ENCODE data around the gene LMNA. TPM values are rescaled to one million over a fixed set of nuclear protein-coding genes. Genes with fewer than 3 reads are reported as not detected.

The LMNA gene
- total RNA-seq, 1 experiment from 2014 or later, result 499 TPM

DNA sequence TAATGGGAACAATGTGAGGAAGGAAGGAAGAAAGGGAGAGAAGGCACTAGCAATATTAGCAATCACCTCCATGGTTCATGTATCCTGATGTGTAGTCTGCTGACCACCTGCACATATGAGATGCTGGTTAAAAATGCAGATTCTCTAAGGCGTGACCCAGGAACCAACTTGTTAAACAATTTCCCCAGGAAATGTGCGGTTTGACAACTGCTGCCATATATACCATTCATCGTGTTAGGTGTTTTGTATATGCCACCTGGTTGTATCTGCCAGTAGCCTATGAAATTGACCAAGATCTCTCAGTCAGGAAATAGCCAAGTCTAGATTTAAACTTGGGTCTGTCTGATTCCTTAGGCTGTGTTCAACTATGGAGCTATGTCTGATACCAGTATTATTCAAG lies 43.0 kb downstream of the LMNA start:
- BruUV-seq (replicated peaks), result no TSS peak
- Mint-ChIP-seq H3K36me3 (ENCODE audit: insufficient read depth, unreplicated experiment) (no peaks in the 10 kb centered on the region), H3K27ac (ENCODE audit: unreplicated experiment) (no peak overlapping the region), H3K27me3 (ENCODE audit: unreplicated experiment) (peaks cover 24% of the 10 kb centered on the region), H3K4me1 (ENCODE audit: low read depth, unreplicated experiment) (peaks cover 8% of the 10 kb centered on the region), H3K9me3 (ENCODE audit: low read depth, unreplicated experiment) (no peaks in the 10 kb centered on the region), H3K4me3 (ENCODE audit: low read depth, unreplicated experiment) (no peak overlapping the region)
- no peak for DNase-seq
- CTCF ChIA-PET, result interaction anchor here (0.9 kb wide), 1 partner anchor 68 kb away, joined by 3 read pairs; no protein-coding TSS in a partner anchor
- intact Hi-C loops (cut with micrococcal nuclease; ENCODE audit: unreplicated experiment), result no loop called here
- TF ChIP-seq, protein P1, sequence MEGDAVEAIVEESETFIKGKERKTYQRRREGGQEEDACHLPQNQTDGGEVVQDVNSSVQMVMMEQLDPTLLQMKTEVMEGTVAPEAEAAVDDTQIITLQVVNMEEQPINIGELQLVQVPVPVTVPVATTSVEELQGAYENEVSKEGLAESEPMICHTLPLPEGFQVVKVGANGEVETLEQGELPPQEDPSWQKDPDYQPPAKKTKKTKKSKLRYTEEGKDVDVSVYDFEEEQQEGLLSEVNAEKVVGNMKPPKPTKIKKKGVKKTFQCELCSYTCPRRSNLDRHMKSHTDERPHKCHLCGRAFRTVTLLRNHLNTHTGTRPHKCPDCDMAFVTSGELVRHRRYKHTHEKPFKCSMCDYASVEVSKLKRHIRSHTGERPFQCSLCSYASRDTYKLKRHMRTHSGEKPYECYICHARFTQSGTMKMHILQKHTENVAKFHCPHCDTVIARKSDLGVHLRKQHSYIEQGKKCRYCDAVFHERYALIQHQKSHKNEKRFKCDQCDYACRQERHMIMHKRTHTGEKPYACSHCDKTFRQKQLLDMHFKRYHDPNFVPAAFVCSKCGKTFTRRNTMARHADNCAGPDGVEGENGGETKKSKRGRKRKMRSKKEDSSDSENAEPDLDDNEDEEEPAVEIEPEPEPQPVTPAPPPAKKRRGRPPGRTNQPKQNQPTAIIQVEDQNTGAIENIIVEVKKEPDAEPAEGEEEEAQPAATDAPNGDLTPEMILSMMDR (IDR thresholded peaks at IDR 0.05; ENCODE audit: unreplicated experiment), result no peak

DNA sequence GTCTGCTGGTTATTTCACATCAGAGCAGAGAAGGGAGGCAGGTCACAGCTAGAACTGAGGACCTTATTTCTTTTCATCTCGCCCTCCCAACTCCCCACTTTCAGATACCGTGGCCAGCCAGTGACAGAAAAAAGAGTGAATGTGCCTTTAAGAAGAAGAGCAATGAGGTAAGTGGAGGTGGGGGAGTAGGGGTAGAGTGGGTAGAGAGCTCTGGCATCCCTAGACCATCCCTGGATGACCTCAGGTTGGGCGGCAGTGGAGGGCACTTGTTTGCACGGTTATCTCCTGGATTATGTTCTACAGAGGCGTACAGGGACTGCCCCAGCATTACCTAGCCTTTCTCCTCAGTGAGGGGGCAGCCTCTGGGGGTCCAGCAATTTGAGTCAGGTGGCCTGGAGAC lies 43.5 kb downstream of the LMNA start:
- no peak for DNase-seq
- BruUV-seq (replicated peaks), result no TSS peak
- Mint-ChIP-seq H3K4me1 (ENCODE audit: low read depth, unreplicated experiment) (peaks cover 3% of the 10 kb centered on the region), H3K27ac (ENCODE audit: unreplicated experiment) (no peak overlapping the region), H3K36me3 (ENCODE audit: insufficient read depth, unreplicated experiment) (no peaks in the 10 kb centered on the region), H3K9me3 (ENCODE audit: low read depth, unreplicated experiment) (no peaks in the 10 kb centered on the region), H3K4me3 (ENCODE audit: low read depth, unreplicated experiment) (no peak overlapping the region), H3K27me3 (ENCODE audit: unreplicated experiment) (peaks cover 24% of the 10 kb centered on the region)
- TF ChIP-seq, protein P1 (IDR thresholded peaks at IDR 0.05; ENCODE audit: unreplicated experiment), result no peak
- CTCF ChIA-PET, result interaction anchor here (0.9 kb wide), 1 partner anchor 67 kb away, joined by 3 read pairs; no protein-coding TSS in a partner anchor
- intact Hi-C loops (cut with micrococcal nuclease; ENCODE audit: unreplicated experiment), result no loop called here

DNA sequence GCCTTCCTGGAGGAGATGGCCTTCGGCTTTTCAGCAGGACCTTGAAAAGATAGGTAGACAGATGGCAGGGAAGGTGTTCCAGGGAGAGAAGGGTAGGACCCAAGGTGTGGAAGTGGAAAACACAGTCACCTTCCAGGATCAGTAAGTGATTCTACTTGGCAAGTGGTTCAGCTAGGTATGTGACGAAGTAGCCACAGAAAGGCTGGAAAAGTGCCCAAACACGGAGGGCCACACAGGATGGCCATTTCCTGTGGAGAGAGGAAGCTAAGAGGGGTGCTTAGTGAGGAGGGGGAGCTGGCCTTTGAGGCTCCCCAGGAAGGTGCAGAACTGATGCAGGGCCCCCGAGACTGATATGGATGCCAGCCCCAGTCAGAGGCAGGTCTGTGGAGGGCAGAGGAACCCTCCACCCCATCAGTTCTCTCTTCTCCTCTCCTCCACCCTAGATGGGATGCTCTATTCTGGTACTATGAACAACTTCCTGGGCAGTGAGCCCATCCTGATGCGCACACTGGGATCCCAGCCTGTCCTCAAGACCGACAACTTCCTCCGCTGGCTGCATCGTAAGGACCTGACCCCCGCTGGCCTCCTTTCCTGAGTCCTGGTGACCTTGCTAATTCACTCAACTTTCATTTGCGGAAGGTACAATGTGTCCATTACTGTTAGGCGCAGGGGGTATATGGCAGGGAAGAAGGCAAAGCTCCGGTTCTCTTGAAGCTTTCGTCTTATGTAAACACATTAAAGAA lies 45.7 kb downstream of the LMNA start:
- Mint-ChIP-seq H3K36me3 (ENCODE audit: insufficient read depth, unreplicated experiment) (no peaks in the 10 kb centered on the region), H3K27me3 (ENCODE audit: unreplicated experiment) (peaks cover 6% of the 10 kb centered on the region), H3K4me1 (ENCODE audit: low read depth, unreplicated experiment) (no peaks in the 10 kb centered on the region), H3K27ac (ENCODE audit: unreplicated experiment) (no peak overlapping the region), H3K9me3 (ENCODE audit: low read depth, unreplicated experiment) (no peaks in the 10 kb centered on the region), H3K4me3 (ENCODE audit: low read depth, unreplicated experiment) (no peak overlapping the region)
- no TSS peak for BruUV-seq (replicated peaks)
- DNase-seq, result no peak
- TF ChIP-seq, protein P1 (IDR thresholded peaks at IDR 0.05; ENCODE audit: unreplicated experiment), result no peak
- CTCF ChIA-PET, result interaction anchor here (0.6 kb wide), 1 partner anchor 33 kb away, joined by 3 read pairs; no protein-coding TSS in a partner anchor
- intact Hi-C loops (cut with micrococcal nuclease; ENCODE audit: unreplicated experiment), result no loop called here

DNA sequence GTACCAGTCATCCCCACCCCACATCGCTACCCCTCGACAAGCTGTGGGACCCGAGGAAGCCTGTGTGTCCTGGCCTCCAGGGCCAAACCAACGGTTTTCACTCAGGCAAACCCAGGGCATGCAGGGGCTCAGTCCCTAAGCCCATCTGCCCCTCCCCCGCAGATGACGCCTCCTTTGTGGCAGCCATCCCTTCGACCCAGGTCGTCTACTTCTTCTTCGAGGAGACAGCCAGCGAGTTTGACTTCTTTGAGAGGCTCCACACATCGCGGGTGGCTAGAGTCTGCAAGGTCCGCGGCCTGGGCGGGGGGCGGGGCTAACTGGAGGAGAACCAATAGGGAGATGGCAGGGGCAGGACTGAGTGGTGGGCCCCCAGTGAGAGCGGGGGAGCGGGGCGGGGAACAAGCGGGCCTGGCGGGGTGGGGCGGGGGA lies 46.2 kb downstream of the LMNA start:
- no peak for DNase-seq
- Mint-ChIP-seq H3K27me3 (ENCODE audit: unreplicated experiment) (peaks cover under 1% of the 10 kb centered on the region), H3K36me3 (ENCODE audit: insufficient read depth, unreplicated experiment) (no peaks in the 10 kb centered on the region), H3K27ac (ENCODE audit: unreplicated experiment) (no peak overlapping the region), H3K9me3 (ENCODE audit: low read depth, unreplicated experiment) (no peaks in the 10 kb centered on the region), H3K4me1 (ENCODE audit: low read depth, unreplicated experiment) (no peaks in the 10 kb centered on the region), H3K4me3 (ENCODE audit: low read depth, unreplicated experiment) (no peak overlapping the region)
- BruUV-seq (replicated peaks), result no TSS peak
- intact Hi-C loops (cut with micrococcal nuclease; ENCODE audit: unreplicated experiment), result no loop called here
- CTCF ChIA-PET, result no interaction called here
- TF ChIP-seq, protein P1 (IDR thresholded peaks at IDR 0.05; ENCODE audit: unreplicated experiment), result no peak
